ENCODE measurements around the gene MPZL2.
A peak's percentile ranks its signal among the peaks of the same experiment; 100 is the strongest.

The MPZL2 gene

DNA sequence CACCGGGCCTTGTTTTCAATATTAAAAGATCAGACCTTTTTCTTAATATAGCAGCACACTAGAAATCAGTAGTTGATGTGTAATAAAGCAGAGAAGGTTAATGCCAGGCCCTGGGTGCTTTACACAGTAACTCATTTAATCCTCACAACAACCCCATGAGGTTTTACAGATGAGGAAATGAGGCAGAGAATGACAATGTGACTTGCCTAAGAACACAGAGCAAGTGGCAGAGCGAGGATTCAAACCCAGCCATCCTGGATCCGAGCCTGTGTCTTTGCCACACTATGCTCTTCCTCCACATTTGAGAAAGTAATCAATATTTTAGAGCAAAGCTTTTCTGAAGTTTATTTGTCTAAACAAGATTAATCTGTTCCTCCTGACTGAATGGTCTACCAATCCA, 46.5 kb downstream of the MPZL2 start:
- DNase-seq: no peak

DNA sequence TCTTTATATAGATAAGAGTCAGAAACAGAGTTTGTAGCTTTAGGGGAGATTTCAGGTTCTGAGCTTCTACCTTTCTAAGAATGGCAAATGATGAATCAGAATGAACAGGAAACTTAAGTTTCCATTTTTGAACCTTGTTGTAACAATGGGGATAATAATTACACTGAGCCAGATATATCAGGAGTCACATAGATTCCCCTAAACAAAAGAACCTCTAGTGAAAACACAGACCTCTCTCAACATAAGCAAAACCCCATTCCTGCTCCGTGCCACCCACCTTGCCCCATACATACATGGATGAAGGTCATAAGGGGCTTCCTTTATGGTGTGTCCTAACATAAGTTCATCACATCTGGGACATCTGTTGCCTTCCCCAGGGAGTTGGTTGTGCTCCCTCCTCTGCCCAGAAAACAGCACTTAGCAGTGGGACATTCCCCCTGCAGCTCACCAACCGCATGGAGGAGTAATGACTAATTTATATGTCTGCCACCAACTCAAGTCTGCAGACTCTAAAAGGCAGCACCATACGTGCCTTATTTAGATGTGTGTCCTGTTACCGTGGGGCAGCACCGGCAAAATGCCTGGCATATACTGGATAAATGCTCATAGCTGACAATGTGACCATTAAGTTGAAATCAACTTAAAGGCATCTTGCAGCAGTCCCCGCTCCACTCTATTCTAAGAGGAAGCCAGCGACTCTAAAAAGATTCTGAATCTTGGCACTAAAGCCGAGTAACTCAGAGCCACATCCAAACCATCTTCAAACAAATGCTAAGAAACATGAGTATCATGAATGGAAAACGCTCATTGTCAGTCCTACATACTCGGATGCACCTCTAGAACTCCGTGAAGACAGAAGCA, 47.2 kb downstream of the MPZL2 start:
- DNase-seq: no peak

DNA sequence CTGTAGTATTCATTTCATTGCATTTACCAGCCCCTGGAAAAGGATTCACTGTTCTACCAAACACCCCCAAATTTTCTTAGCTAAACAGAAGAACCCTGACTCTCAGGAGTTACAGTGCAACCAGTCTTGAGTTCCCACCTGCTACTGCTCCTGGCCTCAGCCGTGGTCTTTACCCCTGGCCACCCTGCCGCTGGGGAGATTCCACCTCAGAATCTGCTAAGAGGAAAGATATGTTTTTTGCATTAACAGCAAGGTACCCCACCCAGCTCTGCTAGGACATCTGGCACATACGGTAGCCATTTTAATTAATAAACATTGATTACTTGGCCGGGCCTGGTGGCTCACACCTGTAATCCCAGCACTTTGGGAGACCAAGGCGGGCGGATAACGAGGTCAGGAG, 48.3 kb downstream of the MPZL2 start:
- no peak for DNase-seq

DNA sequence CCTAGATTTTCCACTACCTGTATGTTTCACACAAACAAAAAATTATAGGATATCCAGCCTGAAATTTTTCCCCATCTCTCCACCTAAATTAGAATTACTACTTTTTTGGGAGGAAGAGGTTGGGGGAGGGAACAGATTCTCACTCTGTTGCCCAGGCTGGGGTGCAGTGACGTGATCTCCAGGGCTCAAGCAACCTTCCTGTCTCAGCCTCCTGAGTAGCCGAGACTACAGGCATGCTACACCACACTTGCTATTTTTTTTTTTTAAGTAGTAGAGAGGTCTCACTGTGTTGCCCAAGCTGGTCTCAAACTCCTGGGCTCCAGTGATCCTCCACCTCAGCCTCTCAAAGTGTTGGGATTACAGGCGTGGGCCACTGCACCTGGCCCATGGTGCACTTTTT, 48.8 kb downstream of the MPZL2 start:
- DNase-seq: no peak

- DNase-seq: peak; percentile 6 to 31
Observed at GRCh38 chr11:118214210-118214914, 49.7 kb downstream of the MPZL2 start.

GRCh38 chr11:118213781-118214180, 50.3 kb downstream of the MPZL2 start:
- DNase-seq: no peak

- DNase-seq: no peak
Observed at GRCh38 chr11:118213201-118213600, 50.9 kb downstream of the MPZL2 start.

DNA sequence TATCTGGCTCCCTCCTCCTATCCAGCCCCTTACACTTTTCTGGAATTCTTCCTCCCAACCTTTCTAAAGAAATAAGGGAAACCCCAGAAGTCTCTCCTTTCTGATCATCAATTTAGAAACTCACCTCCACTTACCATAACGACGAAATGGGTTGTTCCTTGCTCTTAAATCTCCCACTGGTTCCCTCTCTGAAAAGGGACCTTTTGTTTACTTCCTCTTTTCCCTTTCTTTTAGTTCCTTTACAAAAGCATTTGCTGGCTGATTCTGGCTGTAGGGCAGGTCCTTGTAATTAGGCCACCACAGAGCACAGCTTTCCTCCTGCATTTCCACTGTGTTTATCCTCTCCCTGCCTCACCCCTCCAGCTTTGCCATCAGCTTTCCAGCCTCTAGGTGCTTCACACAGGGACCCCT, 51.3 kb downstream of the MPZL2 start:
- no peak for DNase-seq

DNA sequence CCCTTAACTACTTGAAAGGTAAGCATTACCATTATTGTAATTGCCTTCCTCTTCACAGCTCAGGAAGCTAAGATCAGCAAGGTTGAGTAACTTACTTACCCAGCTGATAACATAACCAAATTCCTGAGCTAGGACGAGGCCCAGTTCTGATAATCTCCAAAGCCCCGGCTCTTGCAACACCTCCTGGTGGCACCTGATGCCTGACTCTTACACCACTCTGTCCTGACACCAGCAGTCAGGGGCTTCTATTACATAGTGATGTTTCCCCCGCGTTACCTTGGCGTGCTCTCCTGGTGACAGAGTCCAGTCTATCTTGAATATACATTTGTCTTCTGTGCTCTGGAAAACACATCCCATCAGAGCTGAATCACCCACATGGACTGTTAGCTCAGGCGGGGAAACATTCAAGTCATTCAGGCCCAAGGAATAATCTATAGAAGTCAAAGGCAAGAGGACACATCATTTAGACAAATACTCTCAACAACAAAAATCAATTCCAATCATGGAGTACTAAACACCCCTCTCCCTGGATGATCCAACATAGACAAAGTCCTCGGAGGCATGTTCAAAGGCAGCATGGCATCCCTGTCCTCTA, 51.9 kb downstream of the MPZL2 start:
- DNase-seq: no peak

- DNase-seq: no peak
Observed at GRCh38 chr11:118211006-118211405, 53.1 kb downstream of the MPZL2 start.

- DNase-seq: no peak
Observed at GRCh38 chr11:118210323-118210722, 53.8 kb downstream of the MPZL2 start.

DNA sequence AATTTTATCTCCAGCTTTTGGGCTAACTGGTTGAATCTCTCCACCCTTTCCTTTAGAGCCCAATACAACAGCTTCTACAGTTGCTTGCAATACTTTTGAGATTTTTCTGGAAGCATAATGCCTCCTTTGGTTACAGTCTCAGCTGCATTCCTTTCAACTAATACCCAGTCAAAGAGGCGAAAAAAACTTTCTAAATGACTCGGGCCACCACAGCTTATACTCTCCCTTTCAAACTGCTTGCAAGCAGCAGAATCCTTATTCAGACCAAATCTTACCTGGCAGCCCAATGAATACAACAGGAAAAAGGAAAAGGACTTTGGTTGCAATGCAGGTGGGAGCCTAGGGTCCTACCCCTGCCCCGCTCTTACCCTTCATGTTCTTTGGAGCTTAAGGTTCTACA, 55.1 kb downstream of the MPZL2 start:
- no peak for DNase-seq

GRCh38 chr11:118207079-118207478, 57.0 kb downstream of the MPZL2 start:
- DNase-seq: no peak

GRCh38 chr11:118206391-118207031, 57.6 kb downstream of the MPZL2 start:
- no peak for DNase-seq

DNA sequence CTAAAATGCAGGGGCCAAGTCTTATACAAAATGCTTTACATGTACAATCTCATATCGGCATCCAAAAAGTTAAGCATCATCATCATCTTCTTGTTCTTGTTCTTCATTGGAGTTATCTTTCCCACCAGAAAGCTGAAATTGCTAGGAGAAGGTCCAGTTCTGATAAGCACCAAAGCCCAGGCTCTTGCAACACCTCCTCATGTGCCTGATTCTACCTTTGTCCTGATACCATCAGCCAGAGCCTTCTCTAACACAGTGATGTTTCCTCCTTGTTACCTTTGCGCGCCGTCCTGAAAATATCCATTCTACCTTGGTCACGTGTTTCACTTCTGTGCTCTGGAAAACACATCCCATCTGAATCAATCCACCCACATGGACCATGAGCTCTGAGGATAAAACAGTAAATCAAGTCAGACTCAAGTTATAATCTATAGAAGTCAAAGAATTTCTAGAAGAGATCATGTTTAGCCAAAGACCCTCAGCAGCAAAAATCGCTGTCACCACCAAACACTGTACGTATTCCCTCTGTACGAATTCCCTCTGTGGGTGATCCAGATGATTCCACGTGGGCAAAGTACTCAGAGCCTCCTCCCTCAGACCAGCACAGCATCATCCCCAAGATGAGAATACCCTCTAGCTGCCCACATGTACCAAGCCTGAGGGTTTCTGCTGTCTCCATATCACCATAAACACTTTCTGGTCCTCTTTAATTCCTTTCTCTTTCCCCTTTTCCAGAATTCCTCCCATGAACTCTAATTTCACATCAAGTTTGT, 58.3 kb downstream of the MPZL2 start:
- no peak for DNase-seq
